ENCODE data around the gene KRT16. TPM values are rescaled to one million over a fixed set of nuclear protein-coding genes. Genes with fewer than 3 reads are reported as not detected.
"Not testable (repeated sequence)": the region's sequence is repeated elsewhere in the genome, so short reads cannot be mapped to it uniquely, and the experiment has no call there.

KRT16 gene
- polyA plus RNA-seq, 1 experiment: not detected

DNA sequence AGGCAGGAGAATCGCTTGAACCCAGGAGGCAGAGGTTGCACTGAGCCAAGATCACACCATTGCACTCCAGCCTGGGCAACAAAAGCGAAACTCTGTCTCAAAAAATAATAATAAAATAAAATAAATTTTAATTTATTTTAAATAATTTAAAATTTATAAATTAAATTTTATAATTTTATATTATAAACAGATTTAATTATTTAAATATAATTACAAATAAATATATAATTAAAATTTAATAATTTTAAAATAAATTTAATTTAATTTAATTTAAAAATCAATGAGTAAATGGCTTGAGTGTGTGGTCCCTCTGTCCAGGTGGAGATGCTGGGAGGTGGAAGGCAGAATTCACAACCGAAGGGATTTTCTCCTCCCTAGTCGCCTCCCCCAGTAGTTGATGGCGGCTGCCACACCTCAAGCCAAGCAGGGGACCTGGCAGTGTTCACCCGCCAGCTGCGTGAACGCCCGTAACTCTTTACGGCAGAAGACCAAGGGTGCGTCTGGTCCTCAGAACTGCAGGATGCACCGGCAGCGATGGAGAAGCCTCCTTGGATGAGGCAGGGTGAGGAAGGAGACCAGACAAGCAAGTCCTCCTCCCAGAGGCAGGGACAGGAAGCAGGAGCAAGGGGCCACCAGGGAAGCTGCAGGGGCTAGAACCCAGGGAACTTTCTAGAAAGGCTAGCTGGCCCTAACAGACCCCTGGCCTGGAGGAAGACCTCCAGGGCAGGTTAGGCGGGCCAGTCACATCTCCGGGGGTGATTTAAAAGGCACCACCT, 34.7 kb upstream of the KRT16 start:
- TF ChIP-seq, protein P1, sequence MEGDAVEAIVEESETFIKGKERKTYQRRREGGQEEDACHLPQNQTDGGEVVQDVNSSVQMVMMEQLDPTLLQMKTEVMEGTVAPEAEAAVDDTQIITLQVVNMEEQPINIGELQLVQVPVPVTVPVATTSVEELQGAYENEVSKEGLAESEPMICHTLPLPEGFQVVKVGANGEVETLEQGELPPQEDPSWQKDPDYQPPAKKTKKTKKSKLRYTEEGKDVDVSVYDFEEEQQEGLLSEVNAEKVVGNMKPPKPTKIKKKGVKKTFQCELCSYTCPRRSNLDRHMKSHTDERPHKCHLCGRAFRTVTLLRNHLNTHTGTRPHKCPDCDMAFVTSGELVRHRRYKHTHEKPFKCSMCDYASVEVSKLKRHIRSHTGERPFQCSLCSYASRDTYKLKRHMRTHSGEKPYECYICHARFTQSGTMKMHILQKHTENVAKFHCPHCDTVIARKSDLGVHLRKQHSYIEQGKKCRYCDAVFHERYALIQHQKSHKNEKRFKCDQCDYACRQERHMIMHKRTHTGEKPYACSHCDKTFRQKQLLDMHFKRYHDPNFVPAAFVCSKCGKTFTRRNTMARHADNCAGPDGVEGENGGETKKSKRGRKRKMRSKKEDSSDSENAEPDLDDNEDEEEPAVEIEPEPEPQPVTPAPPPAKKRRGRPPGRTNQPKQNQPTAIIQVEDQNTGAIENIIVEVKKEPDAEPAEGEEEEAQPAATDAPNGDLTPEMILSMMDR (IDR thresholded peaks at IDR 0.05; ENCODE audit: low read depth, low read length): no peak
- Histone ChIP-seq H3K27me3 (ENCODE audit: control insufficient read depth, insufficient read depth, low read length) (no peaks in the 10 kb centered on the region), H3K4me3 (ENCODE audit: low read depth, low read length) (no peak overlapping the region), H3K9me3 (ENCODE audit: control insufficient read depth, insufficient read depth, low read length) (no peaks in the 10 kb centered on the region), H3K27ac (ENCODE audit: low read depth, low read length) (no peak overlapping the region)
- DNase-seq (ENCODE audit: low read depth, low spot score): no peak
- ChIA-PET POLR2A (no interaction called here), CTCF (interaction anchor here (1.1 to 10.4 kb wide), 25 partner anchors 8 to 920 kb away, joined by 3 to 285 read pairs (median 8); no protein-coding TSS in a partner anchor)

- TF ChIP-seq, protein P1 (IDR thresholded peaks at IDR 0.05; ENCODE audit: low read depth, low read length): no peak
- ChIA-PET POLR2A (no interaction called here), CTCF (interaction anchor here (10.4 kb wide), 1 partner anchor 91 kb away, joined by 251 read pairs; no protein-coding TSS in a partner anchor)
These were observed 29.9 kb upstream of the KRT16 start for GRCh38 chr17:41642252-41643156.

GRCh38 chr17:41640596-41640995, 28.0 kb upstream of the KRT16 start:
- DNase-seq (ENCODE audit: low read depth, low spot score); H3K9me3 ChIP-seq (ENCODE audit: control insufficient read depth, insufficient read depth, low read length); H3K27me3 ChIP-seq (ENCODE audit: control insufficient read depth, insufficient read depth, low read length); H3K4me3 ChIP-seq (ENCODE audit: low read depth, low read length); POLR2A ChIA-PET; H3K27ac ChIP-seq (ENCODE audit: low read depth, low read length): not testable (repeated sequence)
- CTCF ChIA-PET: interaction anchor here (0.7 to 2.9 kb wide), 3 partner anchors 8 to 91 kb away, joined by 3 to 20 read pairs (median 4); no protein-coding TSS in a partner anchor

More at GRCh38 chr17:41642252-41643156, 29.9 kb upstream of the KRT16 start:
- Histone ChIP-seq H3K27ac (ENCODE audit: low read depth, low read length) (peak overlapping the region; percentile 31), H3K27me3 (ENCODE audit: control insufficient read depth, insufficient read depth, low read length) (peaks cover 2% of the 10 kb centered on the region), H3K4me3 (ENCODE audit: low read depth, low read length) (no peak overlapping the region), H3K9me3 (ENCODE audit: control insufficient read depth, insufficient read depth, low read length) (no peaks in the 10 kb centered on the region)
- no peak for DNase-seq (ENCODE audit: low read depth, low spot score)

- DNase-seq (ENCODE audit: low read depth, low spot score): no peak
- H3K4me3 ChIP-seq (ENCODE audit: low read depth, low read length): no peak overlapping the region
- POLR2A ChIA-PET: no interaction called here
- CTCF ChIA-PET: interaction anchor here (1.0 to 2.9 kb wide), 3 partner anchors 9 to 26 kb away, joined by 3 to 20 read pairs (median 4); no protein-coding TSS in a partner anchor
- no peak overlapping the region for H3K27ac ChIP-seq (ENCODE audit: low read depth, low read length)
- peaks cover 2% of the 10 kb centered on the region for H3K27me3 ChIP-seq (ENCODE audit: control insufficient read depth, insufficient read depth, low read length)
- TF ChIP-seq, protein P1 (IDR thresholded peaks at IDR 0.05; ENCODE audit: low read depth, low read length): no peak
- no peaks in the 10 kb centered on the region; the same call in 1 of the 2 replicates for H3K9me3 ChIP-seq (ENCODE audit: control insufficient read depth, insufficient read depth, low read length)
These were observed 27.2 kb upstream of the KRT16 start for GRCh38 chr17:41639492-41640473.
